HepG2 (cell line): ENCODE results near the gene TTLL6. TPM values are rescaled to one million over a fixed set of nuclear protein-coding genes. Genes with fewer than 3 reads are reported as not detected.

Experiments used
- ATF2 ChIP-seq: sonication (generic); formaldehyde crosslinking; IDR thresholded peaks from 2 replicates; pipeline ENCODE4 v1.4.0; 2020; ENCODE audit warnings: missing genetic modification reagents
- CHCHD3 ChIP-seq: sonication (generic); formaldehyde crosslinking; IDR thresholded peaks from 2 replicates; pipeline ENCODE4 v1.8.0; 2022; ENCODE audit warnings: mild to moderate bottlenecking, missing genetic modification reagents, moderate library complexity
- CREBL2 ChIP-seq: sonication (generic); formaldehyde crosslinking; IDR thresholded peaks from 2 replicates; pipeline ENCODE4 v1.8.1; 2023; ENCODE audit warnings: missing genetic modification reagents, mild to moderate bottlenecking, borderline replicate concordance
- E2F5 ChIP-seq: sonication (generic); formaldehyde crosslinking; conservative IDR thresholded peaks from 2 replicates; pipeline ENCODE4 v1.4.0; 2020; ENCODE audit warnings: missing genetic modification reagents
- HNRNPLL ChIP-seq: fragments of 200-400 bp; formaldehyde crosslinking; IDR thresholded peaks from 2 replicates; pipeline ENCODE4 v1.6.1; 2017; ENCODE audit warnings: mild to moderate bottlenecking, low read depth, low read length; ENCODE audit not compliant: poor library complexity, severe bottlenecking
- MTA1 ChIP-seq: sonication (generic); formaldehyde crosslinking; IDR thresholded peaks from 2 replicates; pipeline ENCODE4 v1.4.0; 2020; ENCODE audit warnings: missing genetic modification reagents, mild to moderate bottlenecking, borderline replicate concordance
- NFIB ChIP-seq: sonication (generic); formaldehyde crosslinking; IDR thresholded peaks from 2 replicates; pipeline ENCODE4 v1.9.0; 2021; ENCODE audit warnings: missing genetic modification reagents, mild to moderate bottlenecking, borderline replicate concordance
- POLR2G ChIP-seq: fragments of 200-400 bp; formaldehyde crosslinking; IDR thresholded peaks from 2 replicates; pipeline ENCODE4 v1.6.1; 2018; ENCODE audit warnings: mild to moderate bottlenecking, low read depth, low read length, moderate library complexity
- PTBP1 ChIP-seq: fragments of 200-400 bp; formaldehyde crosslinking; IDR thresholded peaks from 2 replicates; pipeline ENCODE4 v1.6.1; 2018; ENCODE audit warnings: low read length, low read depth; ENCODE audit not compliant: poor library complexity, severe bottlenecking
- SALL2 ChIP-seq: sonication (generic); formaldehyde crosslinking; IDR thresholded peaks from 2 replicates; pipeline ENCODE4 v1.8.1; 2023; ENCODE audit warnings: mild to moderate bottlenecking, missing genetic modification reagents, inconsistent platforms
- SAP130 ChIP-seq: IDR thresholded peaks from 2 replicates; pipeline ENCODE4 v1.6.1; 2016; ENCODE audit warnings: low read depth
- SETDB1 ChIP-seq: sonication (generic); formaldehyde crosslinking; IDR thresholded peaks from 2 replicates; pipeline ENCODE4 v1.5.1; 2020; ENCODE audit warnings: missing genetic modification reagents, mild to moderate bottlenecking, borderline replicate concordance
- SNAI1 ChIP-seq: sonication (generic); formaldehyde crosslinking; IDR thresholded peaks from 2 replicates; pipeline ENCODE4 v1.5.0; 2020; ENCODE audit warnings: mild to moderate bottlenecking, missing genetic modification reagents, borderline replicate concordance
- SP1 ChIP-seq, 2 experiments: fragments of 450-650 bp in 1 of 2; sonication (generic) in 1 of 2; formaldehyde crosslinking in 1 of 2; IDR thresholded peaks; 2 replicates each; pipeline versions ENCODE4 v1.4.0 to v1.6.1; 2016 to 2020; ENCODE audit warnings: missing genetic modification reagents in 1 of 2
- SP2 ChIP-seq: sonication (generic); formaldehyde crosslinking; IDR thresholded peaks from 2 replicates; pipeline ENCODE4 v1.5.1; 2020; ENCODE audit warnings: mild to moderate bottlenecking, missing genetic modification reagents
- ZBTB38 ChIP-seq: sonication (generic); formaldehyde crosslinking; IDR thresholded peaks from 2 replicates; pipeline ENCODE4 v1.5.1; 2020; ENCODE audit warnings: mild to moderate bottlenecking, missing genetic modification reagents
- ZBTB43 ChIP-seq: sonication (generic); formaldehyde crosslinking; conservative IDR thresholded peaks from 2 replicates; pipeline ENCODE4 v1.4.0; 2020; ENCODE audit warnings: missing genetic modification reagents
- ZFP41 ChIP-seq: sonication (generic); formaldehyde crosslinking; IDR thresholded peaks from 2 replicates; pipeline ENCODE4 v1.4.0; 2020; ENCODE audit warnings: mild to moderate bottlenecking, missing genetic modification reagents, borderline replicate concordance
- ZNF7 ChIP-seq: IDR thresholded peaks from 2 replicates; pipeline ENCODE4 v1.6.1; 2016; ENCODE audit warnings: missing biosample characterization, missing genetic modification reagents
- polyA plus RNA-seq, 8 experiments: library from polyadenylated mRNA; depleted of rRNA in 3 of 8; stranded (reverse) in 7 of 8; unstranded in 1 of 8; fragments of >200 nt; fragmentation: Illumina TruSeq in 4 of 8; extraction: Trizol in 4 of 8; gene quantifications; 2 replicates each; pipeline versions ENCODE4 v1.2.1 to v1.2.3, GENCODE V29; 2011 to 2016; ENCODE audit warnings: low read depth in 4 of 8, missing spikeins in 1 of 8, mixed read lengths in 1 of 8; ENCODE audit not compliant: insufficient read depth in 1 of 8
- total RNA-seq, 5 experiments: library from RNA; depleted of rRNA; stranded (reverse); fragments of >200 nt; fragmentation: Illumina TruSeq; extraction: Trizol; gene quantifications; 2 replicates each; pipeline ENCODE4 v1.2.3, GENCODE V29; 2016; ENCODE audit warnings: low read depth in 1 of 5
- TF ChIP-seq, protein P1 (sequence below): sonication (generic); formaldehyde crosslinking; IDR thresholded peaks from 2 replicates; pipeline ENCODE4 v1.5.0; 2020; ENCODE audit warnings: mild to moderate bottlenecking, missing genetic modification reagents, borderline replicate concordance
- TF ChIP-seq, protein P2 (sequence below): sonication (generic); formaldehyde crosslinking; IDR thresholded peaks from 2 replicates; pipeline ENCODE4 v1.4.0; 2020; ENCODE audit warnings: low read depth, mild to moderate bottlenecking, missing genetic modification reagents

TTLL6 gene
- total and polyA plus RNA-seq, 2 of the 13 experiments (the other 11 are each of a cell fraction or from before 2014, with no cell fraction given), result 0.04 to 0.08 TPM

- TF ChIP-seq ZBTB43 (CRISPR knock-in tag) (no peak; the same call in 1 of the 2 replicates), SETDB1 (CRISPR knock-in tag) (no peak), SAP130 (CRISPR knock-in tag) (peak; percentile 80), ZBTB38 (CRISPR knock-in tag) (no peak), NFIB (CRISPR knock-in tag) (no peak), SALL2 (CRISPR knock-in tag) (peak; percentile 40; the same call in 1 of the 2 replicates), ZFP41 (no peak), SNAI1 (CRISPR knock-in tag) (no peak), POLR2G (no peak), CHCHD3 (CRISPR knock-in tag) (no peak), HNRNPLL (peak; percentile 60), SP1 (IDR thresholded peaks at IDR 0.05) (no peak), SP1 (CRISPR knock-in tag; IDR thresholded peaks at IDR 0.05) (0 out of 2 replicates have a peak, but pooled peaks have one; percentile 7), ZNF7 (CRISPR knock-in tag) (no peak), E2F5 (no peak), ATF2 (CRISPR knock-in tag) (0 out of 2 replicates have a peak, but pooled peaks have one; percentile 24), CREBL2 (CRISPR knock-in tag) (no peak), PTBP1 (no peak), SP2 (CRISPR knock-in tag) (no peak; the same call in 1 of the 2 replicates), MTA1 (no peak)
- TF ChIP-seq, protein P1, sequence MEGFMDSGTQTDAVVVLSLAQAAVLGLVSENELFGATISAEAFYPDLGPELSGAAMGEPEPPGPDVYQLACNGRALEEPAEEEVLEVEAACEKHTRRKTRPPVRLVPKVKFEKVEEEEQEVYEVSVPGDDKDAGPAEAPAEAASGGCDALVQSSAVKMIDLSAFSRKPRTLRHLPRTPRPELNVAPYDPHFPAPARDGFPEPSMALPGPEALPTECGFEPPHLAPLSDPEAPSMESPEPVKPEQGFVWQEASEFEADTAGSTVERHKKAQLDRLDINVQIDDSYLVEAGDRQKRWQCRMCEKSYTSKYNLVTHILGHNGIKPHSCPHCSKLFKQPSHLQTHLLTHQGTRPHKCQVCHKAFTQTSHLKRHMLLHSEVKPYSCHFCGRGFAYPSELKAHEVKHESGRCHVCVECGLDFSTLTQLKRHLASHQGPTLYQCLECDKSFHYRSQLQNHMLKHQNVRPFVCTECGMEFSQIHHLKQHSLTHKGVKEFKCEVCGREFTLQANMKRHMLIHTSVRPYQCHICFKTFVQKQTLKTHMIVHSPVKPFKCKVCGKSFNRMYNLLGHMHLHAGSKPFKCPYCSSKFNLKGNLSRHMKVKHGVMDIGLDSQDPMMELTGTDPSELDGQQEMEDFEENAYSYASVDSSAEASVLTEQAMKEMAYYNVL (CRISPR knock-in tag), result no peak
- TF ChIP-seq, protein P2, sequence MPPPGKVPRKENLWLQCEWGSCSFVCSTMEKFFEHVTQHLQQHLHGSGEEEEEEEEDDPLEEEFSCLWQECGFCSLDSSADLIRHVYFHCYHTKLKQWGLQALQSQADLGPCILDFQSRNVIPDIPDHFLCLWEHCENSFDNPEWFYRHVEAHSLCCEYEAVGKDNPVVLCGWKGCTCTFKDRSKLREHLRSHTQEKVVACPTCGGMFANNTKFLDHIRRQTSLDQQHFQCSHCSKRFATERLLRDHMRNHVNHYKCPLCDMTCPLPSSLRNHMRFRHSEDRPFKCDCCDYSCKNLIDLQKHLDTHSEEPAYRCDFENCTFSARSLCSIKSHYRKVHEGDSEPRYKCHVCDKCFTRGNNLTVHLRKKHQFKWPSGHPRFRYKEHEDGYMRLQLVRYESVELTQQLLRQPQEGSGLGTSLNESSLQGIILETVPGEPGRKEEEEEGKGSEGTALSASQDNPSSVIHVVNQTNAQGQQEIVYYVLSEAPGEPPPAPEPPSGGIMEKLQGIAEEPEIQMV (CRISPR knock-in tag), result no peak
Observed at GRCh38 chr17:48816774-48817590, at the start of gene TTLL6 (continued).
